ENCODE measurements around the gene PSMC3IP. TPM values are rescaled to one million over a fixed set of nuclear protein-coding genes. Genes with fewer than 3 reads are reported as not detected.

PSMC3IP gene
- total and polyA plus RNA-seq, 2 experiments from 2014 or later: 18.5 to 29.5 TPM

GRCh38 chr17:42544874-42545283 lies 32.6 kb downstream of the PSMC3IP start (continued):
- no peak for TF ChIP-seq ZNF462 (CRISPR knock-in tag; IDR thresholded peaks at IDR 0.05)

- DNase-seq (ENCODE audit: low spot score): no peak
- H3K27ac Mint-ChIP-seq: no peak overlapping the region
These were observed 34.1 kb downstream of the PSMC3IP start for GRCh38 chr17:42543190-42544079.

More at GRCh38 chr17:42543190-42544079, 34.1 kb downstream of the PSMC3IP start:
- Mint-ChIP-seq H3K27me3 (ENCODE audit: insufficient read depth, low read depth, poor library complexity) (peaks cover 6% of the 10 kb centered on the region), H3K9me3 (no peaks in the 10 kb centered on the region; the same call in 2 of the 3 replicates), H3K4me3 (no peak overlapping the region), H3K4me1 (no peaks in the 10 kb centered on the region), H3K36me3 (ENCODE audit: low read depth) (peaks cover 21% of the 10 kb centered on the region; the same call in 2 of the 3 replicates)
- Histone ChIP-seq H3K4me1 (ENCODE audit: insufficient read depth) (no peaks in the 10 kb centered on the region), H3K4me3 (no peak overlapping the region), H3K27ac (ENCODE audit: low read depth) (no peak overlapping the region), H3K36me3 (ENCODE audit: insufficient read depth) (no peaks in the 10 kb centered on the region), H3K4me2 (no peak overlapping the region), H4K20me1 (replicated peaks; ENCODE audit: insufficient read depth) (no peaks in the 10 kb centered on the region), H2AFZ (no peak overlapping the region), H3F3A (replicated peaks; ENCODE audit: low read depth) (peaks cover 6% of the 10 kb centered on the region), H3K79me2 (replicated peaks; ENCODE audit: insufficient read depth) (no peaks in the 10 kb centered on the region), H3K27me3 (ENCODE audit: insufficient read depth) (no peaks in the 10 kb centered on the region), H3K9me2 (ENCODE audit: insufficient read depth) (no peaks in the 10 kb centered on the region)
- ATAC-seq: no peak
- no peak for TF ChIP-seq EZH2 (IDR thresholded peaks at IDR 0.05; ENCODE audit: low read depth, unreplicated experiment)
- TF ChIP-seq EZH2phosphoT487 (IDR thresholded peaks at IDR 0.05; ENCODE audit: unreplicated experiment): no peak
- no peak for TF ChIP-seq CTCF (conservative IDR thresholded peaks at IDR 0.05; ENCODE audit: low read depth in 2 of 2)
- no peak for TF ChIP-seq CREB1 (CRISPR knock-in tag; IDR thresholded peaks at IDR 0.05; ENCODE audit: low read depth)
